ENCODE data around the gene PTCD2.
"Not testable (repeated sequence)": the region's sequence is repeated elsewhere in the genome, so short reads cannot be mapped to it uniquely, and the experiment has no call there.

PTCD2 gene

DNA sequence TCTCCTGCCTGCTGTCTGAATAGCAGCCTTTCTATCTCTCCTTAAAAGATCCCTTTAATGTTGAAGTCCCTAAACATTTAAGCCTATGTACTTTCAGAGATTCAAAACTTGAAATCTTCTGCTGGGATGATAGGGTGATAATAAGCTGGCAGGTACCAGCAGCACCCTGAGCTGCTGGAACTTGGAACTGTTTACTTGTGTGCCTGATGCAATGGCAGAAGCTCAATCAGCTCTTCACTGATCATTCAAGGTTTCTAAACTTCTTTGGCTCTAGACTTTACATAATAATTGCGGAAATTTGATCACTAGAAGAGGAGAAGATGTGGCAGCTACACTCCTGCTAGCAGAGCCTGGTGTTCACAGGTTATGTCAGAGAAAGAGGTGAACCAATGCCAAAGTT is 27.8 kb upstream of the PTCD2 start:
- Histone ChIP-seq H3K9me3 (replicated peaks in 1 of 11) (no peaks in the 10 kb centered on the region), H3K4me2 (peak overlapping the region in 1 of 11 experiments; percentile 70; a peak in 2 of 22 replicates), H4K20me1 (peaks cover 0 to 4% (median 0%) of the 10 kb centered on the region in 11 experiments; a peak in 1 of 22 replicates), H3K9ac (no peak overlapping the region), H3K4me1 (peaks cover 19 to 66% (median 43%) of the 10 kb centered on the region in 10 experiments), H3K27me3 (no peaks in the 10 kb centered on the region), H3K27ac (peak overlapping the region in 1 of 11 experiments; percentile 65; a peak in 1 of 22 replicates), H3K4me3 (no peak overlapping the region), H3K36me3 (peaks cover 39 to 98% (median 80%) of the 10 kb centered on the region in 11 experiments)
- TF ChIP-seq Cebpa-rat (IDR thresholded peaks at IDR 0.05): no peak

DNA sequence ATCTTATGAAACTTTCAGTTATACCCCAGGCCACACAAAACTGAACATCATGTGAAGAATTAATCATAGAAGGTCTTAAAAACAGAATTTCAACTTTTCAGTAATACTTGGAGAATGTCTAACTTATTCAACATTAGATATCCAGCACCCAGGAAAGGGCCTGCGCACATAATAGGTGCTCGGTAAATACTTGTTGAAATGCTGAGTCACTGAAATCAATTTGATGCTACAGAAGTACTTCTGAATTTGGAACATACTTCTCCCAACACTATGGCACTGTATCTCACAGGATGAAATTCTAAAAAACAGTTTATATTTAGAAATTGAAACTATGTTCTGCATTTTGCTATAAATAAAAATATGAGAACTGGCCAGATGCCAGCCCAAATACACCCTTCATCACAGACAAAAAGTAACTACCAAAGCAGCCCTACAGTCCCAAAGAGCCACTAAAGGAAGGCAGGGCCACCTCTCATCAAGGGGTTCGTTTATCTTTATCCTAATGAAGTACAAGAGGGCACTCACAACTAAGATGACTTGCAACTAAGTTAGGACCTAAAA is 26.6 kb upstream of the PTCD2 start:
- no peak overlapping the region for H3K4me3 ChIP-seq
- peak overlapping the region in 8 of 11 experiments; percentile 4 to 65 (median 19); a peak in 12 of 22 replicates for H3K27ac ChIP-seq
- peak overlapping the region; percentile 50 to 79 (median 66) for H3K4me2 ChIP-seq
- no peak for TF ChIP-seq Cebpa-rat (IDR thresholded peaks at IDR 0.05)
- H3K9ac ChIP-seq: peak overlapping the region in 1 of 11 experiments; percentile 27; a peak in 1 of 22 replicates
- H3K4me1 ChIP-seq: peaks cover 19 to 76% (median 44%) of the 10 kb centered on the region in 10 experiments
- peaks cover 35 to 98% (median 69%) of the 10 kb centered on the region in 11 experiments for H3K36me3 ChIP-seq
- H3K27me3 ChIP-seq: no peaks in the 10 kb centered on the region
- peaks cover 0 to 4% (median under 1%) of the 10 kb centered on the region in 11 experiments; a peak in 8 of 22 replicates for H3K9me3 ChIP-seq (replicated peaks in 1 of 11)
- peaks cover 0 to 4% (median 0%) of the 10 kb centered on the region in 11 experiments; a peak in 1 of 22 replicates for H4K20me1 ChIP-seq

GRCh38 chr5:72294473-72294872 is 25.7 kb upstream of the PTCD2 start:
- Histone ChIP-seq H3K27me3 (no peaks in the 10 kb centered on the region), H3K36me3 (peaks cover 30 to 98% (median 70%) of the 10 kb centered on the region in 11 experiments), H3K27ac (peak overlapping the region in 3 of 11 experiments; percentile 14 to 65 (median 42); a peak in 6 of 22 replicates), H3K9ac (no peak overlapping the region), H3K4me1 (peaks cover 14 to 67% (median 35%) of the 10 kb centered on the region in 10 experiments), H3K9me3 (replicated peaks in 1 of 11) (peaks cover 0 to 13% (median 8%) of the 10 kb centered on the region in 11 experiments; a peak in 11 of 22 replicates), H3K4me3 (no peak overlapping the region), H4K20me1 (peaks cover 0 to under 1% (median 0%) of the 10 kb centered on the region in 11 experiments; a peak in 1 of 22 replicates), H3K4me2 (peak overlapping the region in 10 of 11 experiments; percentile 2 to 79 (median 66); a peak in 15 of 22 replicates)
- TF ChIP-seq Cebpa-rat (IDR thresholded peaks at IDR 0.05): no peak

- H4K20me1 ChIP-seq: peaks cover 0 to 11% (median 0%) of the 10 kb centered on the region in 11 experiments; a peak in 1 of 22 replicates
- H3K36me3 ChIP-seq: peaks cover 26 to 98% (median 70%) of the 10 kb centered on the region in 11 experiments; a peak in 21 of 22 replicates
- peaks cover 0 to 19% (median 8%) of the 10 kb centered on the region in 11 experiments; a peak in 11 of 22 replicates for H3K9me3 ChIP-seq (replicated peaks in 1 of 11)
- peak overlapping the region in 1 of 11 experiments; percentile 24; a peak in 2 of 22 replicates for H3K27ac ChIP-seq
- TF ChIP-seq Cebpa-rat (IDR thresholded peaks at IDR 0.05): no peak
- peaks cover 14 to 64% (median 34%) of the 10 kb centered on the region in 10 experiments for H3K4me1 ChIP-seq
- H3K9ac ChIP-seq: no peak overlapping the region
- peak overlapping the region in 6 of 11 experiments; percentile 41 to 75 (median 60); a peak in 9 of 22 replicates for H3K4me2 ChIP-seq
- no peaks in the 10 kb centered on the region for H3K27me3 ChIP-seq
- no peak overlapping the region for H3K4me3 ChIP-seq
Measured at GRCh38 chr5:72295539-72295938, 24.6 kb upstream of the PTCD2 start.

GRCh38 chr5:72296256-72296655 is 23.9 kb upstream of the PTCD2 start:
- Histone ChIP-seq H3K9me3 (replicated peaks in 1 of 11) (peaks cover 0 to 20% (median 8%) of the 10 kb centered on the region in 11 experiments; a peak in 11 of 22 replicates), H3K27ac (peak overlapping the region in 2 of 11 experiments; percentile 22 to 24; a peak in 2 of 22 replicates), H3K36me3 (peaks cover 22 to 98% (median 68%) of the 10 kb centered on the region in 11 experiments; a peak in 21 of 22 replicates), H3K9ac (no peak overlapping the region), H3K4me2 (peak overlapping the region in 6 of 11 experiments; percentile 27 to 70 (median 49); a peak in 13 of 22 replicates), H3K4me3 (no peak overlapping the region), H3K4me1 (peaks cover 14 to 62% (median 37%) of the 10 kb centered on the region in 10 experiments), H4K20me1 (peaks cover 0 to 15% (median 0%) of the 10 kb centered on the region in 11 experiments; a peak in 4 of 22 replicates), H3K27me3 (no peaks in the 10 kb centered on the region)
- TF ChIP-seq Cebpa-rat (IDR thresholded peaks at IDR 0.05): no peak

- peaks cover 33 to 98% (median 72%) of the 10 kb centered on the region in 11 experiments for H3K36me3 ChIP-seq
- H3K4me1 ChIP-seq: peaks cover 14 to 60% (median 42%) of the 10 kb centered on the region in 10 experiments
- peaks cover 0 to 20% (median 8%) of the 10 kb centered on the region in 11 experiments; a peak in 11 of 22 replicates for H3K9me3 ChIP-seq (replicated peaks in 1 of 11)
- H3K9ac ChIP-seq, H3K4me3 ChIP-seq, H3K27ac ChIP-seq, H3K27me3 ChIP-seq: not testable (repeated sequence)
- H4K20me1 ChIP-seq: peaks cover 0 to 24% (median 0%) of the 10 kb centered on the region in 11 experiments; a peak in 6 of 22 replicates
- peak overlapping the region in 2 of 11 experiments; percentile 9 to 26; a peak in 1 of 22 replicates for H3K4me2 ChIP-seq
Measured at GRCh38 chr5:72298136-72298535, 22.0 kb upstream of the PTCD2 start.

GRCh38 chr5:72298711-72299110 is 21.5 kb upstream of the PTCD2 start:
- Histone ChIP-seq H3K4me1 (peaks cover 9 to 55% (median 37%) of the 10 kb centered on the region in 10 experiments; a peak in 19 of 20 replicates), H3K4me3 (no peak overlapping the region), H3K27me3 (no peaks in the 10 kb centered on the region), H3K27ac (no peak overlapping the region), H3K9ac (no peak overlapping the region), H4K20me1 (peaks cover 0 to 24% (median 0%) of the 10 kb centered on the region in 11 experiments; a peak in 6 of 22 replicates), H3K9me3 (replicated peaks in 1 of 11) (peaks cover 0 to 20% (median 8%) of the 10 kb centered on the region in 11 experiments; a peak in 11 of 22 replicates), H3K36me3 (peaks cover 33 to 98% (median 76%) of the 10 kb centered on the region in 11 experiments), H3K4me2 (no peak overlapping the region)
- TF ChIP-seq Cebpa-rat (IDR thresholded peaks at IDR 0.05): no peak

DNA sequence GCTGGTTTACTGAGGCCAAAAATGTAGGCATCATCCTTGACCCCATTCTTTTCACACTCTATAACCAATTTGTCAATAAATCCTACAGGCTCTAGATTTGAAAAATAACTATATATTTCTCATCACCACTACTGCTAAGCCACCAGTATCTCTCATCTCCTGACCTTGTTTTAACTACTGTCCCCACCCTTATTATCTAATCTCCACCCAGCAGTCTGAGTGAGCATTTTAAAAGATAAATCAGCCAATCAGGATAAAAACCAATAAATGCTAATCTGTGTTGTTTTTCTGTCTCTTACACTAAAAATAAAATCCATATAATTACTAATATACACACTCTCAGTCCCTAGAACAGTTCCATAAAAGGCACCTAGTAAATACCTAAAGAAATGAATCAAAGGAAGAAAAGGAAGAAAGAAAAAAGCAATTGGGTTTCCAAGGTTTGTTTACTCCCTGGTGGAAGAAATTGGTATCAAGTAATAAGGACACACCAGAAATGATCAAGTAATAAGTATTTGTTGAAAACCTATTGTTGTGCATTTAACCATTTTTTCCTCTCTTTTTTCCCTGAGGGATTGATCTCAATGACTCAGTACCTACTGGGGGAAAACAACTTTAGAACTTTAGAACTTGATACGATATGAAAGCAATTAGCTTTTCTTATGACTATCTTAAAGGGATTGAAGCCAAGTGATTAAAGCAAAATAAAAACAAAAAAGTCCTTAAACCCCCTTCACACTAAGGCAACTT is 19.4 kb upstream of the PTCD2 start:
- Histone ChIP-seq H3K4me2 (no peak overlapping the region), H4K20me1 (peaks cover 0 to 24% (median 0%) of the 10 kb centered on the region in 11 experiments; a peak in 6 of 22 replicates), H3K4me1 (peaks cover 14 to 49% (median 23%) of the 10 kb centered on the region in 10 experiments; a peak in 19 of 20 replicates), H3K27ac (no peak overlapping the region), H3K36me3 (peaks cover 28 to 91% (median 66%) of the 10 kb centered on the region in 11 experiments), H3K9ac (no peak overlapping the region), H3K27me3 (no peaks in the 10 kb centered on the region), H3K4me3 (no peak overlapping the region), H3K9me3 (replicated peaks in 1 of 11) (peaks cover 0 to 20% (median 8%) of the 10 kb centered on the region in 11 experiments; a peak in 11 of 22 replicates)
- TF ChIP-seq Cebpa-rat (IDR thresholded peaks at IDR 0.05): no peak
